Middle frontal gyrus (tissue), 1 donor: ENCODE data around the gene TYMP.

Source experiments
- DNase-seq: peaks from one replicate; pipeline ENCODE4 v3.0.0-alpha.2; 2015; ENCODE audit warnings: low spot score; ENCODE audit errors: extremely low spot score

Gene TYMP

DNA sequence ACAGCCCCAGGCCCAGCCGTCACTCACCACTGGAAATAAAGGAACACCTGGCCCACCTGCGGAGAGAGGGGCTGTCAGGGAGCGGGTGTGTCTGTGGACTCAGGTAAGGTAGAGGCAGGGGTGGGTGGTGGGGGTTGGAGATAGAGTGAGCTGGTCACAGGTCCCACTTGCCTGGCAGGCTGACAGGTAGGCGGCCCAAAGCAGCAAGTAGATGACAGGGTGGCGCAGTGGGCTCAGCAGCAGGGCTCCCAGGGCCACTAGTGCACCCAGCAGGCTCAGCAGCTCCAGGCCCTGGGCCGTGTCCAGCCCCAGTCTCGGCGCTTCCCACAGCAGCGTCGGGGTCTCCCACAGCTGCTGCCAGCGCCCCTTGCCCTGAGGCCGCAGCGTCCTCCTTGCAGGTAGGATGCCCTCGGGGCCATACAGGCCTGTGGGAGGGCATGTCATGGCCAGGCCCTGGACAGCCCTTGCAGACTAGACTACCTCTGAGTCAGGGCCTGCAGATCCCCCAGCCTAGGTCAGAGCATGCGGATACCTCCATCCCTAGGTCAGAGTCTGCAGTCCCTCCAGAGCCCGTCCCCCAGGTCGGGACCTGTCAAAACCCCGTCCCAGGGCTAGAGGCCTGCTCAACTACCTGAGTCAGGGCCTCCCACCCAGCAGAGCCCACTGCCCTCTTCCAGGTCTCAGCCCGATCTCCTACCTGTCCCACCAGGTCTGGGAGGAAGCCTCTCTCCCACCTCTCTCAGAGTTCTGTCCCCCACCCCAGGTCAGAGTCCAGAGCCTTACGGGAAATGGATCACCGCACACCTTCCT, 23.0 kb downstream of the TYMP start:
- DNase-seq, result no peak

DNA sequence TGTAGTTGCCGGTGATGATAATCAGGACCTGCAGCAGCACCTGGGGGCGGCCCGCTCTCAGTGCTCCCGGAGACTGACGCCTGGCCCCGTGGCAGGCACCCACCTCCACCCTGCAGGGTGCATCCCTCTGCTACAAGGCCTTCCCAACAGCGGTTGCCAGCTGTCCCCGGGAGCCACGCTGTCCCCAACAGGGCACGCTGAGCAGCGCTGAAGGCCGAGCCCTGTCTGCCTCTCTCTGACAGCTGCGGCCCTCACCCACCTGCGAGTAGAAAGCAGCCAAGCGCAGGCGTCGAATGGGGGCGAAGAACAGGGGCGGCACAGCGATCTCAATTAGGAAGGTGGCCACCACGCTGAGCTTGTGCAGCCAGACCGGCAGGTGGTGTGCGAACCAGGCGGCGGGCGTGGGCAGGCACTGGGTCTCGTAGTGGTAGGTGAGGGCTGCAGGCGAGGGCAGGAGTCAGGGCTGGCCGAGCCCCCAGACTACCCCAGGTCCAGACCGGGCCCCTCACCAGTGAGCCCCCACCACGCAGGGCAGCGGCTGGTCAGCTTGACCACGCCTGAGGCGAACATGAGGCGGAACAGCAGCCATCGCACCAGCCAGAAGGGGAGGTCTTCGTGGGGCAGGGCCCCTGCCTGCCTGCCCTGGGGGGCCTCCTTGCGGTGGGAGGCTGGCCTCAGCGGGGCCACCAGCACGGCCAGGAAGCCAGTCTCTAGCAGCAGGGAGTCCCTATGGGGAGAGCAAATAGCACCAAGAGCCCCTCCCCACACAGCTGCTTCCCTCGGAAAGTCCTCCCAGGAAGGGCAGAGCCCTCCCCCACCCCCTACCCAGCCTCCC, 23.8 kb downstream of the TYMP start:
- DNase-seq, result no peak

DNA sequence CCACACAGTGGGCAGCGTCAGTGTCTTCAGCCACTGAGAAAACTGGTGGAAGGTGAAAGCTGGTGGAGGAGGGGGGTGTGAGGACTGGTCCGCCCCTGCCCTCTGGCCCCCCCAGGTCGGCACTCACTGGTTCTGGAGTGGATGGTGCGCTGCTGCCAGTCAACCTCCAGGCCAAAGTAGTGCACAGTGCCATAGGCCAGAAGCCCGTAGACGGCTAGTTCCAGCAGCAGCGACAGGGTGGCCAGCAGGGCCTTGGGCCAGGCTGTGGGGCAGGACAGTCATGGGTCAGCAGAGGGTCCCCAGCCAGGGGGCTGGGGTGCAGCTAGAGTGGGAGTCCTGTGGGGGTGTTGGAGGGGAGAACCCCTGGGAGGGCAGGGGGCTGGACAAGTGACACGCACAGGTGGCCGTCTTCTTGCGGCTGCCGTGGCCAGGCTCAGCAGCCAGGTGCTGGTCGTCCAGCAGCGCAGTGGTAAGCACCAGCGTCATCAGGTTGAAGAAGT, 24.5 kb downstream of the TYMP start:
- no peak for DNase-seq

DNA sequence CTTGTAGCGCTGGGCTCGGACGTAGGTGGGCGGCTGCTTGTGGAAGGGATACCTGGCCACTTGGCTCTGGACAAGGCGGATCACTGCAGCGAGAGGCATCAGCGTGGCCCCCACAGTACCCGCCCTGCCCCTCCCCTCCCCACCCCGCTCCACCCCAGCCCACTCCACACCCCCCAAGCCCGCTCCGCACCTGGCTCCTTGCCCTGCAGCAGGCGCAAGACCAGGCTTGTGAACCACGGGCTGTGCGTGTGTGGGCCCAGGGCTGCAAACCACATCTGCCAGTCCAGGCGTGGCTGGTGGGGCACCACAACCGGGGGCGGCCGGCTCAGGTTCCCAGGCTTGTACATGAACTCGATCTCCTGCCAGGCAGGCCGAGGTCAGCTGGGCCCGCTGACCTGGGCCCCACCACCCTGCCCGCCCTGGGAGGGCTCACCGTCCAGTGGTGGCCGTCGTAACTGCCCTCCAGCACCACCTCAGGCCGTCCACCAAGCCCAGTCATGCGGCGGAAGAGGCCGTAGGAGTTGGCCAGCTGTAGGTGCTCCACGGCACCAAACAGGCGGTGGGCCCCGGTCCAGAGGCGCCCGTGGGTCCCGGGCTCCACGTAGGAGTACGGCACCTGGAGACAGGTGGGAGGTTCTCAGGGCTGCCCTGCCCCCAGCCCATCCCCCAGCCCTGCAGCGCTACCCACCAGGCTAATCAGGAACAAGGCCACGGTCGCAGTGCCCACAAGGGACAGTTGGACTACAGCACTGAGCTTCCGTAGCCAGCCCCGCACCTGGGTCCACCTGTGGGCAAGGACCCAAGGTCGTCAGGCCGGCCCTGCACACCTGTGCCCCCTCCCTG, 25.2 kb downstream of the TYMP start:
- DNase-seq, result no peak

DNA sequence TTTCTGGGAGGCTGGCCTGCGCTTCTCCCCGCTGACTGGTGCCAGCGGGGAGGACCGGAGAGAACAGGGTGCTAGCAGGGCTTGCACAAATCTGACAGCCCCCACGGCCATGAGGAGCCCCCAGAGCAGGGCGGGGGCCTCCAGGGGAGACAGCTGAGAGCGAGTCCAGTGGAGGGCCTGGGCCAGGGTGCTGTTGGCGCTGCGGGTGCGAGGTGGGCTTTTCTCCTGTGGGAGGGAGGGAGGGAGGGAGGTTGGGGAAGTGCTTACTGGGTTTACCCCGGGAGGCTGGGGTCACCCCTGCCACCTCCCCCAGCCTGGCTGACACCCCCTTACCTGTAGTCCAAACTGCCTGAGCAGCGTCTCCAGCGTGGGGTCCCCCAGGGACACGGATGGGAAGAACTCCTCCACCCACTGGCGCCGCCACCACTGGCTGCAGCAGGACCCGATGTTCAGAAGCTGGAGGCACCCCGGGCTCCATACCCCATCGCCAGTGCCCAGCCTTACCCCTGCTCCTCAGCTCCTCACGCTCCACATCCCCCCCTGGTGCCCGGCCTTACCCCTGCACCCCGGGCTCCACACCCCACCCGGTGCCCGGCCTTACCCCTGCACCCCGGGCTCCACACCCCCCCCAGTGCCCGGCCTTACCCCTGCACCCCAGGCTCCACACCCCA, 26.2 kb downstream of the TYMP start:
- no peak for DNase-seq

DNA sequence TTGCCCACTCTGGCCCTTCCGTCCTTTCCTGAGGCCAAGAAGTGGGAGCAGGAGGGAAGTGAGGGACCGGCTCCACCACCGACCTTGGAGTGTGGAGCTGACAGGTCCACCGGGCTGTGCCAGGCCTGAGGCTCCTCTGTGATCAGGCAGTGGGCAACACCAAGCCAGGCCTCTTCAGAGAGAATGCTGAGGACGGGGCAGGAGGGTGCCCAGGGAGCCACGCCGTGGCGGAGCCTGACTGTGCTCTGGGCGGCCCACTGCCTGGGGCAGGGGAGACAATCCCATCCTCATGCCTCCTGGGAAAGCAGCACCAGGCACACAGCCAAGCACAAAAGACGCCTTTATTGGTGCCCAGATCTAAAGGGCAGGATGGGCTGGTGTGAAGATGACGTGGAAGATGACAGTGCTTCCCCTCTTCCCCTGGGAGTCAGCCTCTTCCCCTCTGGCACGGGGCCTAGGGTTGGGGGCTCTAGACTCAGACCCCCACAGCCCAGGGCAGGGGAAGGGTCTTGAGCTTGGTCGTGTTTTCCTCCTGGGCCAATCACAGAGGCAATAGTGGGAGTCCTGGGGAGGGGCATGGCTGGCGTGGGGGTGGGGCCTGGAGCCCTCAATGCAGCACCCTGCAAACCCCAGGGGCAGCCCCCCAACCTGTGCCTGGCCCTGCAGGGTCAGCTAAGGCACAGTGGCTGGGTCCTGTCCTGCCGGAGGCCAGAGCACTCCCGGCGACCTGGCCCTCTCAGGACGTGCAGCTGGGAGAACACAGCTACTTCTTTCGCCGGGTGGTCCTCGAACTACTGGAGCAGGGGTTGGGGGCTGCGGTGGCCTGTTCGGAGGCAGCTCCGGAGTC, 27.0 kb downstream of the TYMP start:
- no peak for DNase-seq

DNA sequence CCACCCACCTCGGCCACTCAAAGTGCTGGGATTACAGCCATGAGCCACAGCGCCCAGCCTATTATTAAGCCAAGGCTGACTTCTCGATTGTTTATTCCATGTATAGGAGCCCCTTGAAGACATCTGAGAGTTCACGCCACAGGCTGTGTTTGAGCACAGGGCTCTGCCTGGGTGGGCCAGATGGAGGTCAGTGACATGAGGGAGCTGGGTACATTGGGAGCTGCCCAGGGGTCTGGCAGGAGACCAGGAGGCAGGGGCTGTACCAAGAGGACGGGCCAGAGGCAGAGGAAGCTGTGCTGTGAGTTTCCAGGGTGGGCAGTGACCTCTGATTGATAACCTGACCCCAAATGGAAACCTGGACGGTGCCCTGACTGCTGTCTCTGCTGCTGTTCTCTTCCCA, 27.7 kb downstream of the TYMP start:
- no peak for DNase-seq

DNA sequence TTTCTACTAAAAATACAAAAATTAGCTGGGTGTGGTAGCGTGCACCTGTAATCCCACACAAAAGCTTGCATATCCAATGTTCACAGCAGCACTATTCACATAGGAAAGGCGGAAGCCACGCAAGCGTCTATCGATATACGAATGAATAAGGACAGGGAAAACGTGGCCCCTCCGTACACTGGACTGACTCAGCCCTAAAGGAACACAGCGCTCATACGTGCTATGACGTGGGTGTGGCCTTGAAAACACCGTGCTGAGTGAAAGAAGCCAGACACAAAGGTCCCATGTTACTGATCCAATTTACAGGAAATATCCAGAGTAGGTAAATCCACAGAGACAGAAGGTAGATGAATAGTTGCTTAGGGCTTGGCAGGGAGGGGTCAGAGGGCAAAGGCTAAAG, 29.4 kb downstream of the TYMP start:
- no peak for DNase-seq

DNA sequence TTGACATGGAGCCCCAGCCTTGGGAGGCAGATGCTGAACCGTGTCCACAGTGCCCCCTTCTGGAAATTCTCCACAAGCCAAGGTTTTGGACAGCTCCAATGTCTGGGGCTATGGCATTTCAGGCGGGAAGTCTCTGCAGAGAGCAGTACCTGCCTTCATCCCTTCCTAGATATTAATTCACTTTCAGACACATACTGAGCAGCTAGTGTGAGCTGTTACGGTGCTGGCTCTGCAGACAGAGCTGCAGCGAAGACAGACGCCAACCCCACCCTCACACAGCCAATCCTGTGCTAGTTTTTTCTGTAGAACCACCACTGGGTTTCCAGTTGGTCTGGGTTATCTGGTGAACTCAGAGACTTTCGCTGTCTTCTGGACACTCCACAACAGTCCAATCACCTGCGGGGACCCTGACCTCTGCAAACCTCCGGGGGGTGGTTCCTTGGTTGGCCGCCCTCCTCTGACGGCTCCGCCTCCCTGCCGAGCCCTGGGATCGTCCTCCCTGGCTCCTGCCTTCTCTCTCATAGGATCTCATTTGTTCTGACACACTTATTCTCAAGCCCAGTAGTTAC, 31.4 kb downstream of the TYMP start:
- DNase-seq, result no peak

DNA sequence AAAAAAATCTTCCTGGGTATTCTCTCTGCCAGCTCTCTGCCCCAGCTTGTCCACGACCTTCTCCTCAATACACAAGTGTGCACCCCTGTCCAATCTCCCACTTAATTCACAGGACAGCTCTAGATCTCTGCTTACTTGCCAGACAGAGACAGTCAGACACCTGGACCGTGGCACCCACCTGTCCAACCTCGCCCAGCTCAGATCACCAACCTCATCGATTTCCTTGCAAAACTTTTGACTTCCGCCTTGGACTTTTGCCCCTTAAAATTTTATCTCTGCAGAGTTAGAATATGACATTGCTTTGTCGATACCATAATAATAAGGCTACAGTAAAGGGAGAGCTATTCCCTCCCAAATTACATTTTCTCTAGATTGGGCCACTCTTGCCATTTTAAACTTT, 32.7 kb downstream of the TYMP start:
- DNase-seq, result no peak

DNA sequence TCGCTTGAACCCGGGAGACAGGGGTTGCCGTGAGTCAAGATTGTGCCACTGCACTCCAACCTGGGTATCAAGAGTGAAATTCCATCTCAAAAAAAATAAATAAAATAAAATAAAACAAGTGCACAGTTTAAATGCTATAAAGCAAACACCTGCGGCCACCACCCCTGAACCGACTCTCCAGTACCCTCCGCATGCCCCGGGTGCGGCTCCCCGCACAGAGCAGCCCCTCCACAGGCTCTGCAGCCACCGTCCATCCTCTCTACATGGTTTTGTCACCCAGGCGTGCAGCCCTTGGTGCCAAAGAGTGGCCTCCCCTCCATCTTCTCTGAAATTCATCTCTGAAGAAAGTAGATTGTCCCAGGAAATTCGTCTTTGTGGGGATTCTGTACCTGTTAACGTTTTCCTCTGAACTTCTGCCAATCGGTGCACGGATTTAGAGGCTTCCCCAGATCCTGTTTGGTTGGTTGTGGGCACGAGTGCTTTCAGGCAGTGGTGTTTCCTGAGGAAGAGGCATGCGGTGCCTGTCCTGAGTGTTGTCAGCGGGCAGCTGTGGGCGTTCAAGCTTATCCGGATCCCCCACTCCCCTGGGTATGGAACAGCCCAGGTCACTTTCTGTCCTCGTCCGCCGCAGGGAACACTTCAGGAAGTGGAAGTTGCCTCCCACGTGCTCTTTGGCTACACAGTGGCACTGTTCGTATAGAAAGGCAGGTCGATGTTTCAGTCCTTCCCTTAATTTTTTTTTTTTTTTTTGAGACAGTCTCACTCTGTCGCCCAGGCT, 39.1 kb downstream of the TYMP start:
- no peak for DNase-seq

DNA sequence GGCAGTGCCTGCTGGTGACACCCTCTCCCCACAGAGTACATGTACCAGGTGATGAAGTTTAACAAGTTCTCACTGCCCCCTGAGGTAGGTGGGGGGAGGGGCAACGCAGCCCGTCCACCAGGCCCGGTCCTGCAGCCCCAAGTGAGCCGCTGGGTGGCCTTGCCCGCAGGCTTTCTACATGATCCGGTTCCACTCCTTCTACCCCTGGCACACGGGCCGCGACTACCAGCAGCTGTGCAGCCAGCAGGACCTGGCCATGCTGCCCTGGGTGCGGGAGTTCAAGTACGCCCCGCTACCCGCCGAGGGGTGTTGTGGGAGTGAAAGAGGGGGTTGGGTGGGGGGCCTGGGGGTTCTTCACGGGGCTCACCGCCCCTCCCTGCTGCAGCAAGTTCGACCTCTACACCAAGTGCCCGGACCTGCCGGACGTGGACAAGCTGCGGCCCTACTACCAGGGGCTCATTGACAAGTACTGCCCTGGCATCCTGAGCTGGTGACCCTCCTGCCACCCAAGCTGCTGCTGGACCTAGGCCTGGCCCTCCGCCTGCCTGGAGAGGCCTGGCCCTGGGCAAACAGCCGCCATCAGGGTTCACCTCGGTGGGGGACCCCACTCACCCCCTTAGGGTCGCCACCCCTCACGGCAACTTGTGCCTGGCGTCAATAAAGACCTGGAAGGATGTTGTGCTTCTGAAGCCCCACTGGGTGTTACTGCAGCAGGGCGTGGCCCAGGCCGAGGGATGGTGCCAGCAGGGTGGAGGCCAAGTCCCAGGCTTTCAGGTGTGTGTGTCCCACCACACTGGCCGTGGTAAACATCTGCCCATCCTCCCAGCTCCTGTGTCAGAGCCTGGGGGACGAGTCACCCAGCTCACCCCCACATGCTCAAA, 40.2 kb downstream of the TYMP start:
- no peak for DNase-seq

DNA sequence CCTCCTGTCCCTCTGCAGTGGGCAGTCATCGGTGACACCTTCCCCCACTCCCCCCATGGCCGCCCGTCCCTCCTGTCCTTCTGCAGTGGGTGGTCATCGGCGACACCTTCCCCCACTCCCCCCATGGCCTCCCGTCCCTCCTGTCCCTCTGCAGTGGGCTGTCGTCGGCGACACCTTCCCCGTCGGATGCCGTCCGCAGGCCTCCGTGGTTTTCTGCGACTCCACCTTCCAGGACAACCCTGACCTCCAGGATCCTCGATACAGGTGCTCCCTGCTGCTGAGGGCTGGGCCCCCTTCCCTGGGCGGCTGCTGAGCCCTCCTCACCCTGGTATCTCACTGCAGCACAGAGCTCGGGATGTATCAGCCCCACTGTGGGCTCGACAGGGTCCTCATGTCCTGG, 40.9 kb downstream of the TYMP start:
- no peak for DNase-seq

DNA sequence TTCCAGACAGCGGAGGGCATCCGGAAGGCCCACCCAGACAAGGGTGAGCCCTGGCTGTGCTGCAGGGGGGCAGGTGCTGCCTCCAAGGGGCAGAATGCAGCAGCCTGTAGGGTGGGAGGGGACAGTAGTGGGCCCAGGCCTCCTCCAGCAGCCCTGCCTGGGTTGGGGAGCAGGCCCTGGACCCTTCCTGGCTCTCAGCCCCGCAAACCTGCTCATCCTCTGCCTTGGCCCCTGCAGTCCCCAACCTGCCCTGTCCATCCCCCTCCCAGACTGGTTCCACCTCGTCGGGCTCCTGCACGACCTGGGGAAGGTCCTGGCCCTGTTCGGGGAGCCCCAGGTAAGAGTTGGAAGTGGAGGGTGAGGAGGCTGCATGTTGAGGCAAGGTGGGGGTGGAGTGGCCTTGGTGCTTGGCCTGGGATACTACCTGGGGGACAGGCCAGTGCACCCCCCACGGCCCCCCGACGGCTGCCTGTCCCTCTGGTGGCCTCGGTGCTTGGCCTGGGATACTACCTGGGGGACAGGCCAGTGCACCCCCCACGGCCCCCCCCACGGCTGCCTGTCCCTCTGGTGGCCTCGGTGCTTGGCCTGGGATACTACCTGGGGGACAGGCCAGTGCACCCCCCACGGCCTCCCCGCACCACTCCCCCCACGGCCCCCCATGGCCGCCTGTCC, 41.7 kb downstream of the TYMP start:
- DNase-seq, result no peak

DNA sequence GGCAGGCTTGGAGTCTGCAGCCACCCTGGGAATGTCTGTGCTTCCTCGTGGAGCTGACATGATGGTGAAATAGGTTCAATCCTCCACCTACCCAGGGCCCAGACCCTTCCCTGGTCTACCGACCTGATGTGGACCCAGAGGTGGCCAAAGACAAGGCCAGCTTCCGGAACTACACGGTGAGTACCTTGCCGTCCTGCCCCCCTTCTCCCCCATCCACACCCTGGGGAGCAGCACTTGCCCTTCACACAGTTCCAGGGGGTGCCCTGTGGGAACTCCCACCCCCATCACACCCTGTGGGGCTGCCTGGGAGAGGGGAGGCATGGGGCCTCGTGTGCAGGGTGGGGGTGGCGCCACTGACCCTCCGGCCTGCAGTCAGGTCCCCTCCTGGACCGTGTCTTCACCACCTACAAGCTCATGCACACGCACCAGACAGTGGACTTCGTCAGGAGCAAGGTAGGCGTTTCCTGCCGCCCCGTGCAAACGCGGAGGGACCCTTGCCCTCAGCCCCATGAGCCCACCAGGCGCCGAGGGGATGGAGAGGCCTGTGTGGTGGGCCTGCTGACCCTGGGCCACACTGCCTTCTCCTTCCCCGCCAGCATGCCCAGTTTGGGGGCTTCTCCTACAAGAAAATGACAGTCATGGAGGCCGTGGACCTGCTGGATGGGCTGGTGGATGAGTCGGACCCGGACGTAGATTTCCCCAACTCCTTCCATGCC, 42.4 kb downstream of the TYMP start:
- DNase-seq, result no peak

DNA sequence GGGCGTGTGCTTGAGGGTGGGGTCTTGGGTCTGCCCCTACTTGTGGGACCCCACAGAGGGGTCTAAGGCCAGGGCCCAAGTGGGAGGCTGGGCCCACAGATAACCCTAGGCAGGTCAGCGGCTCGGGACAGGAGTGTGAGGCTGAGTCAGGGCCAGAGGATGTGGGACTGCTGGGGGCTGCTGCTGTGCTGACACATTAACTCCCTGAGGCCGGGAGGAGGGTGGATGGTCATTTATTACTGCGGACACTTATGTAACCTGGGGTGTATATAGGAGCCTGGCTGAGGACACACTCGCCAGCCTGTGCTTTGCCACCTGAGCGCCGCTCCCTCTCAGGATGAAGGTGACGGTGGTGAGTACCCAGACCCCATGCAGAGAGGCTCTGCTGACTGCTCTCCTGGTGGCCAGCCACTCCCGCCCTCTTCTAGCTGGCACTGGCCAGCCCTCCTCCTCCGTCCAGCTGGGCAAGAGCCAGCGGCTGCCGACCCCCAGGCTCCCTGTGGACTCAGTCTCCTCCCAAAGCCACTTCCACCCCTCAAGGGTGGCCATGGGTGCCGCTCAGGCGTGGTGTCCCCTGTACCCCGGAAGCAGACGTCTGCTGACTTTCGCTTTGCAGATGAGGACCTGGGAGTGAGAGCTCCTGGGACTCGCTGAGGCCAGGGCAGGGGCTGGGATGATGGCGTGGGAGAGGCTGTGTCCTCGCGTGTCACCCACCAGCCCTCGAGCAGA, 43.1 kb downstream of the TYMP start, which contains the start of gene MIOX:
Gene MIOX (plus strand): TSS at position 299 of the 729 bp plus-strand sequence. CDS start 39 bp downstream, at position 338.
- no peak for DNase-seq
